NCI-H2107 treated with DMSO at 0.1 percent for 48 hours (cell line): Measurements from ENCODE around the gene ZNF133.
"Not testable (repeated sequence)": the region's sequence is repeated elsewhere in the genome, so short reads cannot be mapped to it uniquely, and the experiment has no call there.

ENCODE experiments used
- DNase-seq: peaks from one replicate; lab custom pipeline; 2025; ENCODE audit not compliant: unreplicated experiment; lab: John Stamatoyannopoulos, UW

The ZNF133 gene

DNA sequence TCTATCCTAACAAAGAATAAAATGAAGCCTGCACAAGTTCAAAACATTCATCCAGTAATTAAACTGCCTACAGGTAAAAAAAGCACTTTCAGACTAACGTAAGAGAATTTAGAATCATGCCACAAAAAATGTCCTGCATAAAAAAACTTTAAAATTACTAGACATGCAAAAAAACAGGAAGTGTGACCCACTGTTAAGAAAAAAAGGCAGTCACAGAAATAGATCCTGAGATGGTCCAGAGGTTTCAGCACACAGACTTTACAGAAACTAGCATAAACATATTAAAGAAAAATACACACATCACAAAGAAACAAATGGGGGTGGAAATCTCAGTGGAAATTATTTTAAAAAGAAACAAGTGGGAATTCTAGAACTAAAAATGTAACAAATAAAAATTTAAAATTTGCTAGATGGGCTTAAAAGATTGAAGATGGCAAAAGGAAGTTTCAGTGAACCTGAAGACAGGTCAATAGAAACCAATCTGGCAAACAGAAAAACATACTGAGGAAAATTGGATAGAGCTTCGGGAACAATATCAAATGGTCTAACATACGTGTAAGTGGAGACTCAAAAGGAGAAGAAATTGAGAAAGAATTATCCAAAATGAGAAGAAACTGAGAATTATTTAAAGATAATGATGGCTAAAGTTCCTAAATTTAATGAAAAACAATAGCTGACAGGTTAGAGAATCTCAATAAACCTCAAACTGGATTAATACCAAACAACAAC, 3.4 kb upstream of the ZNF133 start:
- no peak for DNase-seq

DNA sequence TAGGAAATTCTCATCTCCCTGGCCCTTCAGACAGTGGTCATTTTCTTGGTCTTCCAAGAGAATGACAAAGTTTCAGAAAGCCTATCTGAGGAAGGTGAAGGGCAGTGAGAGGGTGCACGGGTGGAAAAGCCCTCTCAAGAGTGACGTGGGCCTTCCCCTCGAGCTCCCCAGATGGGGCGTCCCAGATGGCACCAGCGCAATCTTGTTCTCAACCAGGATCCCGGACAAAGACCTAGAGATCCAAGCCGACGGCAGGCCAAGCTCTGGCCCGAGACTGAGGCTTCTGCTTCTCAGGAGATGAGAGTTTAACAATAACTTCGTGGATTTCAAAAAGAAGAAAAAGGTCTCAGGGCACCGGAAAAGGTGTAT, 797 bp upstream of the ZNF133 start:
- DNase-seq: no peak

DNA sequence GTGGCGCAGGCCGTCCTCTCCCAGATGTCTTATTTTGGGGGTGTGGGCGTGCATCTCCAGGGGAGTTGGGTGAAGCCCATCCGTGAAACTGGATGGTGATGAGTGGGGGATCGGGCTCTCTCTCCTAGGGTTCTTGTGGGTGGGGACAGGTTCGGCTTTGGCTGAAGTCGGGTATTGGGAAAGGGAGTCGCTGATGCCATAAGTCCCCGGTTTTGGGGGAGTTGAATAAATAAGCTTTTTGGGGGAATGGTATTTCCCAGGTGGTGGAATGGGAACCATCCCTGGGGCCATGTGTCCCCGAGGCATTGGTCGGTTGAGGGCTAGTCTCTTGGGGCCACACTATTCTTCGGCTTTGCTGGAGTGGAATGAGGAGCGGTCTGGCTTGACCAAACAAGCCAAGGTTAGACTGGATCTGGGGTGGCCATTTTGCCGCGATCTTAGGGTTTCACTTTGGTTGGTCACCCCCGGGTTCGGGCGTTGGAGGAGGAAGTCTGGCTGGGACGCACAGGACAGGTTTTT, 481 bp downstream of the ZNF133 start:
- DNase-seq: no peak

DNA sequence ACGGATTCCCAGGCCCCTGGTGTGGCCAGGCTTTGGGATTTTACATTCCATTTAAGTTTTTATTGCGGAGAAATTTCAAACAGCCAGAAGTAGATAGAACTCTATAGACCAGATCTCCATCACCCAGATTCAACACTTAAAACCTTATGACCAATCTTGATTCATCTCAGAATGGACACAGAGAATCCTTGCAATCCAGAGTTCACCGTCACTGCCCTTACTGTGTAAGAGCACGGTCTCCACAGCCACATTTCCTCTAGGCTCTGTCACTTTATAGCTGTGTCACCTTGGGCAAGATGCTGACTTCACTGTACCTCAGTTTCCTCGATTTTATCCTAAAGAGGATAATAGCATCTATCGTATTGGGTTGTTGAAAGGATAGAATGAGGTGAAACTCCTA, 979 bp downstream of the ZNF133 start:
- DNase-seq: no peak

DNA sequence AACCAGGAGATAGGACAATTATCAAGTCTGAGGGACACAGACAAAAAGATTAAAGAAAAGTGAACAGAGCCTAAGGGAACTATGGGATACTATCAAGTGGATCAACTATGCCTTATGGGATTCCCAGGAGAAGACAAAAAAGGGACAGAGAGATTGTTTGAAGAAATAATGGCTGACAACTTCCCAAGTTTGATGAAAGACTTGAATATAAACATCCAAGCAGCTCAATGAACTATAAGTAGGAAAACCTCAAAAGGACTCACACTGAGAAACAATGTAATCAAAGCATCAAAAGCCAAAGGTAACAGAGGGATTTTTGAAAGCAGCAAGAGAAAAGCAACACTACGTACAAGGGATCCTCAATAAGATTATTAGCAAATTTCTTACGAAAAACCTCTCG, 11.0 kb downstream of the ZNF133 start:
- no peak for DNase-seq

DNA sequence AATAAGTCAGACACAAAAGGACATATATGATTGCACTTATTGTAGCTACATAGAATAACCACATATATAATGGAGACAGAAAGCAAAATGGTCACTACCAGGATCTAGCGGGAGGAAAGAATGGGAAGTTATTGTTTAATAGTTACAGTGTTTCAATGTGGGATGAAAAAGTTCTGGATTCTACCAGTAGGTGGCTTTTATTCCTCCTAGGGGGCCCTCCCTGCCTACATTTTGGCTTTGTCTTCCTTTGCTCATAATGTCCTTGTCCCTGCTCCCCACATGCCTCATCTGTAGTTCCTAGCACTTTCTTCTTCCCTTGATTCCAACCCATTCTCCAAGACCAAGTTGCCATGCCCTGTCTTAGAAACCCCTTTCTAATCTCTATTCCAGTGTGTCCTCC, 16.3 kb downstream of the ZNF133 start:
- DNase-seq: no peak

DNA sequence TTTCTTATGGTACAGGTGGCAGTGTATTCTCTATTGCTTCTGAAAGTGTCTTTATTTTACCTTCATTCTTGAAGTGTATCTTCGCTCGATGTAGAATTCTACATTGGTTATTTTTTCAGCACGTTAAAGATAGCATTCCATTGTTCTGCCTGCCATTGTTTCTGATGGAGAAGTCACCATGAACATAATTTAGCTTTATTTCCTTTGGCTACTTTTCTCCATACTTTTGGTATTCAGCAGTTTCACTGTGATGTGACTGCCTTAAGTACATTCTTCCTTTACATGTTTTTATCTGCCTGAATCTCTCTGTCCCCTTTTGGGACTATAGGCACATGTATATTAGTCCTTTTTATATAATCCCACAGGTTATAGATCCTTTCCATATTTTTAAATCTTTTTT, 19.0 kb downstream of the ZNF133 start:
- no peak for DNase-seq

DNA sequence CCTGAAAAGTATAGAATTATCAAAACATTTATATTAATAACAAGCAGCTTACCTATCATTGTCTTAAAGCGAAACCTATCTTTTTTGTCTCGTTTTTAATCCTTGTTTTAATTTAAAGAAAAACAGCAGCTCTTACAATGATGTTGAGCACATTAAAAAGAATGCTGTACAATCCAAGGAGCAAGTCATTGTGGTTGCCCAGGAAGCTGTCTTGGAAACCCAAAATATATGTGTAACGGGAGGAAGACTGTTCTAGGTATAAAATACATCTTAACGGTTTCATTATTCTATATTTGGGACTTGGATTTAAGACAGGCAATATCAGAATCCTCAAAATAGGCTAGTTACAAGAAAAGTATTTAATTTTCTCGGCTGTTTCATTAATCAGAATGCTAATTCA, 21.7 kb downstream of the ZNF133 start:
- no peak for DNase-seq

DNA sequence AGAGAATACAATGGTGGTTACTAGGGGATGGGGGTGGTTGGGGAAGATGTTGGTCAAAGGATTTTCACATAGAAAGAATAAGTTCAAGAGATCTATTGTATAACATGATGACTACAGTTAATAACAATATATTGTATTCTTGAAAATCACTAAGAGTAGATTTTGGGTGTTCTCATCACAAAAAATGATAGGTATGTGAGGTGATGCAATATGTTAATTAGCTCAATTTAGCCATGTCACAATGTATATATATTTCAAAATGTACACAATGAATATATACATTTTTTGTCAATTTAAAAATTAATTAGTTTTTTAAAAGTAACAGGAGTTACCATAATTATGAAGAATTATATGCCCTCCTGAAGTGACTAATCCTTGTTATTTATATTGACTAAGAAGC, 22.3 kb downstream of the ZNF133 start:
- DNase-seq: no peak

DNA sequence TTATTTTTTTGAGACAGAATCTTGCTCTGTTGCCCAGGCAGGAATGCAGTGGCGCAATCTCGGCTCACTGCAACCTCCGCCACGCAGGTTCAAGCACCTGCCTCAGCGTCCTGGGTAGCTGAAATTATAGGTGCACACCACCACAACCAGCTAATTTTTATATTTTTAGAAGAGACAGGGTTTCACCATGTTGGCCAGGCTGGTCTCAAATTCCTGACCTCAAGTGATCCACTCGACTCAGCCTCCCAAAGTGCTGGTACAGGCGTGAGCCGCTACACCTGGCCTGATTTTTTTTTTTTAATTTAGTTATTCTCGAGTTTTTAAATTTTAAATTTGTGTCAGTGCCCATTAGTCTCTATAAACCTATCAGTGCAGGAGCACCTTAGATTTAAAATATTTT, 24.4 kb downstream of the ZNF133 start:
- no peak for DNase-seq

DNA sequence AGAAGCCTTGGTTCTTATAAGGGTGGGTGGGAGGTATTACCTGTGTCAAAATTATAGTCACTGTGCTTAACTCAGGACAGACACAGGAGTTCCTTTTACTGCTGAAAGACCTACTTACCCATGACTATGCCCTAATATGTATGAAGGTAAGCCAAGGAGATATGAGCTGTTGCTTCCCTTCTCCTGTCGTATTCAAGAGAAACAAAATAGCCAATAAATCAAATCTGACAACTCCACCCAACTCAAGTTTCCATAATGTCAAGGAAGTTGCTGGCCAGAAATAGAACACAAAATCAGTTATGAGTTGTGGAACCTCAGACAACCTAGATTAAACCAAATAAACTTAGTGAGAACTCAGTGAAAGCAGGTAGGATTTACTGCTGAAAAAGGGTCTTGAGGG, 25.1 kb downstream of the ZNF133 start:
- DNase-seq: no peak

DNA sequence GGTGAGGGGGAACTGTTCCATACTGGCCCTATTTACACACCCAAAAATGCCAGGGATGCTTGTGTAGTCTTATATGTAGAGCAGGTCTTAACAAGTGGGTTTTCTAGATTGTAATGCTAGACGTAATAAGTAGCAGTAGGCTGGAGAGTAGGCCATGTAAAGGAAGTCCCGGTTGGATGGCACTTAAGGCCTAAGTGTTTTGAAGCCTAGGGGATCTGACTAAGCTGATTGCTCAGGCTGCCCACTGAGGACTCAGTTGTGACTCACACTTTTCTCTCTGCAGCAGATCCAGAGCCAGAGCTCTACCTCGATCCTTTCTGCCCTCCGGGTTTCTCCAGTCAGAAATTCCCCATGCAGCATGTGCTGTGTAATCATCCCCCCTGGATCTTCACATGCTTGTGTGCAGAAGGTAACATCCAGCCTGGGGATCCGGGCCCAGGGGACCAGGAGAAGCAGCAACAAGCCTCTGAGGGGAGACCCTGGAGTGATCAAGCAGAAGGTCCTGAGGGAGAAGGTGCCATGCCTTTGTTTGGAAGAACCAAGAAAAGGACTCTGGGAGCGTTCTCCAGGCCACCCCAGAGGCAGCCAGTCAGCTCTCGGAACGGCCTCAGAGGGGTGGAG, 26.6 kb downstream of the ZNF133 start:
- DNase-seq: no peak

DNA sequence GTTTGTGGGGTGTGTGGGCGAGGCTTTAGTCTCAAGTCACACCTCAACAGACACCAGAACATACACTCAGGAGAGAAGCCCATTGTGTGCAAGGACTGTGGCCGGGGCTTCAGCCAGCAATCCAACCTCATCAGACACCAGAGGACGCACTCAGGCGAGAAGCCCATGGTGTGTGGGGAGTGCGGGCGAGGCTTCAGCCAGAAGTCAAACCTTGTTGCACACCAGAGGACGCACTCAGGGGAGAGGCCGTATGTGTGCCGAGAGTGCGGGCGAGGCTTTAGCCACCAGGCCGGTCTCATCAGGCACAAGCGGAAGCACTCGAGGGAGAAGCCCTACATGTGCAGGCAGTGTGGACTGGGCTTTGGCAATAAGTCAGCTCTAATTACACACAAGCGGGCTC, 27.8 kb downstream of the ZNF133 start:
- DNase-seq: no peak

DNA sequence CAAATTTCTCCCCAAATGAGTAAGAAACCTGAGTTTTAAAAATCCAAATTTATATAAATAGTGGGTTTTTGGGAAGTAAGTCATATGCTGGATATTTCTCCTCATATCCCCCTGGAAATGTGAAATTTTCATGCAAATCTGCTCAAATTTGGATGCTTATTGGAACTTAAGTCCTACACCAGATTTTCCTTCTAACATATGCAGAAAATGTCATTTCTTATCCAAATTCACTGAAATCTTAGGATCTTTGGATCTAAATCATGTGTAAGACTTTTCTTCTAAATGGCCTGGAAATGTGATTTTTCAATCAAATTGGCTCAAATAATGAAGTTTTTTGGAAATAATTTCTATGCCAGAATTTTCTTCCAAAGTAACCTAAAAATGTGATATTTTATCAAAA, 33.0 kb downstream of the ZNF133 start:
- no peak for DNase-seq

DNA sequence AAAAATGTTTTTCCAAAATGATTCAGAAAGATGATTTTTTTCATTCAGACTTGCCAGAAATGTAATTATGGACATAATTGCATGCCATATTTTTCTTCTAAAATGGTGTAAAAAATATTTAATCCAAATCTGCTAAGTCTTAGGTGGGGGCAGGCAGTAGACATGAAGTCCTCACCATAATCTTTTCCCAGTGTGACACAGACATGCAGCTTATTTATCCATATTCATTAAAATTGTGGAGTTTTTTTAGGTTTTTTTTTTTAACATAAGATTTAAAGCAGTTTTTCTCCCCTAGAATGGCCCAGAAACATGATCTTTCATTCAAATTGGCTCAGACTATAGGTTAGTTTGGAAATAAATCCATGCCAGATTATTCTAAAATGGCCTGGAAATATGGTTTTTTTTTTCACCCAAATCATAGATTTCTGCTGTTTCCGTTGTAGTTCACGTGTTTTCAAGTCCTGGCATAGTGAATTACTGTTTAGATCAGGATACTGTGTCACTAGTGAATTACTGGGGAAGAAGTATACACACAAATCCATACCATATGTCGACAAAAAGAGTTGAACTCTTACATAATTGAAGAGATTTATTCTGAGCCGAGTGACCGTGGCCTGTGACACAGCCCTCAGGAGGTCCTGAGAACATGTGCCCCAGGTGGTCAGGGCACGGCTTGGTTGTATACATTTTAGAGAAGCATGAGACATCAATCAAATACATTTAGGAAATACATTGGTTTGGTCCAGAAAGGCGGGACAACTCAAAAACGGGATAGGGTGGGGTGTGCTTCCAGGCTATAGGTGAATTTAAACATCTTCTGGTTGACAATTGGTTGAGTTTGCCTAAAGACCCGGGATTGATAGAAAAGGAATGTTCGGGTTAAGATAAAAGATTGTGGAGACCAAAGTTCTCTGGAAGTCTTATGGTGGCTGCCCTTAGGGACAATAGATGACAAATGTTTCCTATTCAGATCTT, 33.9 kb downstream of the ZNF133 start:
- no peak for DNase-seq

DNA sequence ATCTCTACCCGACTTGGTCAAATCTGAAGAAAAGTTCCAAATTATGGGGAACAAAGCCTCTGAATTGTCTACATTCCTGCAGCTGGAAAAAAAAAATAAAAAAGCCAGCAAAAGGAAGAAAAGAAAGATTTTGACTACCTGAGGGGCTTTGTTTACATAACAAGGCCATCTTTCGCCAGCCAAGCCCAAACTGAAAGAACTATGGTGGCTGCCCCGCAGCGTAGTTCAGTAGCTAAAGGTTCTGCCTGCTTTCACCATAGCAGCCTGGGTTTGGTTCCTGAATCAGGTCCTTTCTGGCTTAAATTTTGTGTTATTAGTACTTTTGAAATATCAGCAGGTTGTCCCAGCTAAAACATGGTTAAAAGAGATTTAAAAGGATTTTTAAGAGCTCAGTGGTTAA, 35.4 kb downstream of the ZNF133 start:
- no peak for DNase-seq

DNA sequence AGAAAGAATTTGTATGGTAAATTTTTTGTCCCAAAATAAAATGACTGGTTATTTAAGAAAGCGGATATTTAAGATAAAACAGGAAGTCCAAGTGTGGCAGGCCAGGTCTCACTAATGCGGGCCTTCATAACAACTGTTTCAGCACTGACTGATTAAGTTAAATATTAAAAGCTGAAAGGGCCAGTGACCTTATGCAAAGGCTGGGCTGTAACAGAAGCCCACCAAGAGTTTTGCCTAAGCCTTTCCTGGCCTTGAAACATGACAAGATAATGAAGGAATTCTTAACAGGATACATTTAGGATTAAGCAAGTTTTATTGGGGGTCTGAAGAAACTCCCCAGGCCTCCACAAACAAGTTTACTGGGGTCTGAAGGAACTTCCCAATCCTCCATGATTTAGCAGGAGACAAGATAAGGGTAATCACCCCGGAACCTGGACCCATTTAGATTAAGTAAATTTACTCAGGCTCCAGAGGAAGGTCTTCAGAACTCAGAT, 36.3 kb downstream of the ZNF133 start:
- DNase-seq: no peak

DNA sequence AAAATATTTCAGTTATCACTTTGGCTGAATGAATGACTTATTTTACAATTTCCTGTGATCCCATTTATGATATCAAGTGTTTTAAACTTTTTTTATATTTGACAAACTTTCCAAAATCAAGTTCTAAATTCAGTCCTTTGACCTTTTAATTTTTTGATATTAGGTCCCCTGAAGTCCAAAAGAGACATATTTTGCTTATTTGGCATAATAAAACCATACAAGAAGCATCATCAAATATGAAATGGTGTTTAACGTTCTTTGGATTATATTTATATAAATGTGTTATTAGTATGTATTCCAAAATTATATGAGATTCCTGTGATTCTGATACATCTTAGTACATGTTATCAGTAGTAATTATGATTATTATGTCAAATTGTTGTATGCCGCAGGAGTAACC, 38.7 kb downstream of the ZNF133 start:
- no peak for DNase-seq

DNA sequence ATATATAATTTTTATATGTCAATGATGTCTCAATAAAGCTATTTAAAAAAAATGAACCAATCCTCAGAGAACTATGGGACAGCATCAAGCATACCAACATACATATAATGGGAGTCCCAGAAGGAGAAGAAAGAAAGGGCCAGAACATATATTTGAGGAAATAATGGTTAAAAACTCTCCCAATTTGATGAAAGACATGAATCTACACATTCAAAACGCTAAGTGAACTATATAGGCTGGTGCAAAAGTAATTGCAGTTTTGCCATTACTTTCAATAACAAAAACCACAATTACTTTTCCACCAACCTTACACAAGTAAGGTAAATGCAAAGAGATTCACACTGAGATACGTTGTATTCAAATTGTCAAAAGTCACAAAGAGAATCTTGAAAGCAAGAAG, 43.4 kb downstream of the ZNF133 start:
- no peak for DNase-seq

DNA sequence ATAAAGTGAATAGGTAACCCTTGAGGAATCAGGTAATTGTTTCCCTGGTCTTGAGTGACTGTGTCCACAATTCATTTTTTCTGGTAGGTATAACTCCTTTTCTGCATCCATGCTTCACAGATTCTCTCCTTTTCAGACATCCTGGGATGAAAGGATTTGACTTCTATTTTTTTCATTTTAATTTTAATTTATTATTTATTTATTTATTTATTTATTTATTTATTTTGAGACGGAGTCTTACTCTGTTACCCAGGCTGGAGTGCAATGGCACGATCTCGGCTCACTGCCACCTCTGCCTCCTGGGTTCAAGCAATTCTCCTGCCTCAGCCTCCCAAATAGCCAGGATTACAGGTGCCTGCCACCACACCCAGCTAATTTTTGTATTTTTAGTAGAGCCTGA, 61.4 kb downstream of the ZNF133 start:
- not testable (repeated sequence) for DNase-seq

DNA sequence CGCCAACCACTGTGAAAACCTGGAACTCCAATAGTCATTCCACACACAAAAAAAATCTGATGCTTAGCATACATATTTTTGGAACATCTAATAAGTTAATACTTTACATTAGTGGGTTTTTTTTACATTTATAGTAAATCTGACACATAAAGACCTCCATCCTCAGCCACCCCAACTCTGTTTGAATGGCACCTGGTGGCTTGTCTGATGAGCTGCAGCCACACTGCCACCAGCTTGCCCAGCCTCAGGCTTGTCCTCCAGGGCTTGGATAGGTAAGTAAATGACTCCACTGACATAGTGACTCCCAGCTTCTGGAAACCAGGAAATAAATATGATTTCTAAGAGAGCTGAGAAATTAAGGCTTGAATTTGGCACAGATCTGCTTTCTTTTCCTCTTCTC, 71.5 kb downstream of the ZNF133 start:
- DNase-seq: no peak

DNA sequence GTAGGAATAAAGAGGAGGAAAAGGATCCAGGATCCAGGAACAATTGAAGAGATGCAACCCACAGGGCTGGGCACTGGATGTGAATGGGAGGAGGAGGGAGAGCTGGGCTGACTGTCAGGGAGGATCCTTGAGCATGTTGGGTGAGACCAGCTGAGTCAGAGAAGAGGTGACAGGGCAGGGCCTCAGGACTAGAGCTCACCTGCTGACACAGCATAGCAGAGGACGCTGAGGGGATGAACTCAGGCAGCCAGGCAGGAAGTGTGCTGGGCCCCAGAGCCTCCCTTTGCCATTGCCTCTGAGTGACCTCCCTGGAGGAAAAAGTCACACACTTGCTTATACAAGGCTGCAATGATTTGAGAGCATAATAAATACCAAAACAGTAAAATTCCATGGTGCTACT, 72.3 kb downstream of the ZNF133 start:
- no peak for DNase-seq
